K562 (cell line): ENCODE results near the gene IRF2BP1. TPM values are rescaled to one million over a fixed set of nuclear protein-coding genes. Genes with fewer than 3 reads are reported as not detected.
A peak's percentile ranks its signal among the peaks of the same experiment; 100 is the strongest.

Experiments used
- BCOR ChIP-seq: fragments of 450-650 bp; IDR thresholded peaks from 2 replicates; pipeline ENCODE4 v1.6.1; 2016
- BRCA1 ChIP-seq, 2 experiments: fragments of 450-650 bp in 1 of 2; sonication (generic) in 1 of 2; formaldehyde crosslinking in 1 of 2; IDR thresholded peaks; 2 replicates each; pipeline versions ENCODE4 v1.5.0 to v1.6.1; 2017 to 2020; ENCODE audit warnings: mild to moderate bottlenecking in 1 of 2, missing genetic modification reagents in 1 of 2
- BRF1 ChIP-seq: IDR thresholded peaks from 3 replicates; pipeline ENCODE4 v1.6.1; 2011; ENCODE audit warnings: borderline replicate concordance, mild to moderate bottlenecking; ENCODE audit not compliant: insufficient read length; ENCODE audit errors: extremely low read depth
- DACH1 ChIP-seq: fragments of 450-650 bp; IDR thresholded peaks from 2 replicates; pipeline ENCODE4 v1.6.1; 2018; ENCODE audit not compliant: partially characterized antibody
- ETV1 ChIP-seq: fragments of 450-650 bp; conservative IDR thresholded peaks from 2 replicates; pipeline ENCODE4 v1.6.1; 2016; ENCODE audit warnings: missing genetic modification characterization, control low read depth, low read depth, missing compliant biosample characterization
- GTF2A2 ChIP-seq: IDR thresholded peaks from 2 replicates; pipeline ENCODE4 v1.6.1; 2016; ENCODE audit warnings: mild to moderate bottlenecking, missing genetic modification characterization, missing compliant biosample characterization
- JUNB ChIP-seq: fragments of 450-650 bp; formaldehyde crosslinking; conservative IDR thresholded peaks from 2 replicates; pipeline ENCODE4 v1.4.0; 2020; ENCODE audit warnings: mild to moderate bottlenecking
- KAT8 ChIP-seq: fragments of 450-650 bp; IDR thresholded peaks from 2 replicates; pipeline ENCODE4 v1.6.1; 2016; ENCODE audit warnings: low read depth, mild to moderate bottlenecking
- LARP7 ChIP-seq: fragments of 450-650 bp; IDR thresholded peaks from 2 replicates; pipeline ENCODE4 v1.6.1; 2016
- NFE2L1 ChIP-seq: fragments of 450-650 bp; IDR thresholded peaks from 2 replicates; pipeline ENCODE4 v1.6.1; 2016; ENCODE audit warnings: missing genetic modification characterization, low read depth, mild to moderate bottlenecking, missing compliant biosample characterization, moderate library complexity, borderline replicate concordance
- NFRKB ChIP-seq: fragments of 450-650 bp; IDR thresholded peaks from 2 replicates; pipeline ENCODE4 v1.6.1; 2016; ENCODE audit warnings: low read depth
- NR3C1 ChIP-seq: sonication (generic); formaldehyde crosslinking; IDR thresholded peaks from 2 replicates; pipeline ENCODE4 v1.8.1; 2022; ENCODE audit warnings: missing genetic modification reagents
- PTBP1 ChIP-seq: fragments of 200-400 bp; formaldehyde crosslinking; IDR thresholded peaks from 2 replicates; pipeline ENCODE4 v1.6.1; 2017; ENCODE audit warnings: low read depth, low read length
- RAD21 ChIP-seq, 2 experiments: fragments of 250-450 bp in 1 of 2; fragments of 450-650 bp in 1 of 2; sonication (Bioruptor Pico) in 1 of 2; formaldehyde crosslinking in 1 of 2; IDR thresholded peaks in 1 of 2; conservative IDR thresholded peaks in 1 of 2; 2 replicates each; pipeline versions ENCODE4 v1.4.0 to v1.8.0; 2020 to 2022; ENCODE audit warnings: mild to moderate bottlenecking in 2 of 2, moderate library complexity in 1 of 2
- RBM17 ChIP-seq: fragments of 200-400 bp; formaldehyde crosslinking; IDR thresholded peaks from 2 replicates; pipeline ENCODE4 v1.6.1; 2017; ENCODE audit warnings: low read depth, mild to moderate bottlenecking, low read length, borderline replicate concordance
- TRIM24 ChIP-seq, 2 experiments: fragments of 450-650 bp; IDR thresholded peaks; 2 replicates each; pipeline ENCODE4 v1.6.1; 2016
- XRCC4 ChIP-seq: IDR thresholded peaks from one replicate; pipeline ENCODE4 v1.6.1; 2011; ENCODE audit not compliant: insufficient read depth, insufficient read length; ENCODE audit errors: extremely low read depth
- ZFX ChIP-seq: sonication (generic); formaldehyde crosslinking; IDR thresholded peaks from 2 replicates; pipeline ENCODE4 v1.8.0; 2022; ENCODE audit warnings: mild to moderate bottlenecking, missing genetic modification reagents, moderate library complexity
- ZNF551 ChIP-seq: fragments of 250-450 bp; sonication (Bioruptor Pico); IDR thresholded peaks from 2 replicates; pipeline ENCODE4 v1.5.0; 2021; ENCODE audit warnings: mild to moderate bottlenecking, moderate library complexity
- polyA plus RNA-seq, 8 experiments: library from polyadenylated mRNA; depleted of rRNA in 4 of 8; stranded (reverse) in 5 of 8; unstranded in 3 of 8; fragments of >200 nt; fragmentation: Nextera tagmentation in 2 of 8; fragmentation: Illumina TruSeq in 1 of 8; extraction: Ambion mirVana in 2 of 8; extraction: Trizol in 1 of 8; gene quantifications; 2 replicates each; pipeline versions ENCODE4 v1.2.1 to v1.2.3, GENCODE V29; 2011 to 2014; ENCODE audit warnings: inconsistent platforms in 1 of 8, missing spikeins in 1 of 8
- total RNA-seq, 7 experiments: library from RNA; depleted of rRNA in 6 of 7; stranded (reverse); fragments of >200 nt in 6 of 7; fragmentation: Illumina TruSeq in 2 of 7; extraction: Trizol in 2 of 7; gene quantifications; 2 replicates each; pipeline versions ENCODE4 v1.2.1 to v1.2.3, GENCODE V29; 2011 to 2021; ENCODE audit warnings: low replicate concordance in 1 of 7
- TF ChIP-seq, protein P1 (sequence below): IDR thresholded peaks from 2 replicates; pipeline ENCODE4 v1.6.1; 2012; ENCODE audit warnings: low read depth, low read length, improper control_type of control experiment, borderline replicate concordance
- TF ChIP-seq, protein P2 (sequence below): fragments of 450-650 bp; formaldehyde crosslinking; IDR thresholded peaks from 2 replicates; pipeline ENCODE4 v1.4.0; 2020; ENCODE audit warnings: mild to moderate bottlenecking, moderate library complexity
- TF ChIP-seq, protein P3 (sequence below): fragments of 250-450 bp; sonication (Bioruptor Pico); IDR thresholded peaks from 2 replicates; pipeline ENCODE4 v1.5.0; 2021

The IRF2BP1 gene
- total and polyA plus RNA-seq, 9 of the 15 experiments (the other 6 are each of a cell fraction or from before 2014, with no cell fraction given), result 0.61 to 35.9 (median 3.5) TPM

DNA sequence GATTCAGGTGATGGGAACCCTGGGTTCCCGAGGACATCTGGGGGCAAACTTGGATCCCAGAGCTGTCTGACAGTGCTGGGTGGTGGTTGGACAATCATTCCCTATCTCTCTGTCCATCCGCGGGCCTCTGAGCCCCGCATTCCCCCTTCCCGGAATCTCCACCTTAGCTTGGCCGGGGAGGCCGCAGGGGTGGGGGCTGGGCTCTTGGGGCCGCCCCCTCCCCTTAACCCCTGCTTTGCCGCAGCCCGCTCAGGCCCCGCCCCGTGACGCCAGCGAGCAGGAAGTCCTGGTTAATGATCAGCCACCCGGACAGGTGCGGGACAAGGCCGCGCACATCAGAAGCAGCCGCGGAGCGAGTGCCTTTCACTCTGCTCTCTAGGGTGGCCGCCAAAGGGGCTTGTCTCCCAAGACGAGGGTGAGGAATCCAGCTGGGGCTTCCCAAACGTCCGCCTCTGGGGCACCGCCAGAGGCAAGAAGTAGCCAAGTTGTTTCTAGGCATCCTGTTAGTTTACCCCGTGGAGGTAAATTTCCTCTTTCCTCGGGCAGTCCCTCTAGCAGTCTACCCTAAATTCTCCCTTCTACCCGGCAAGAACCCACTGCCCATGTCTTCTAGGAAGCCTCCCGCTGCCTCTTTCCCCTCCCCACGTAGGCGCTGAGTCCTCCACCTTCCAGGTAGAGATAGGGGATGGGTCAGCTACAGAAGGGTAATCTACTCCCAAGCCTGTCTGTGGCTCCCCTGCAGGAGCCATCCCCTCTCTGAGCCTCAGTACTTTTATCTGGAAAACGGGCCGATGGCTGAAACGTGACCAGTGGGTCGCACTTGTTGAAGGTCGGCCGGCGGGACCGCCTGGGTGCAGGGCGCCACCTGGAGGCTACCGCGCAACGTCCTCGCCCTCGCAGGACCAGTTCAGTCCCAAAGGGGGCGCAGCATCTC, 3.0 kb downstream of the IRF2BP1 start (continued):
- TF ChIP-seq, protein P1, sequence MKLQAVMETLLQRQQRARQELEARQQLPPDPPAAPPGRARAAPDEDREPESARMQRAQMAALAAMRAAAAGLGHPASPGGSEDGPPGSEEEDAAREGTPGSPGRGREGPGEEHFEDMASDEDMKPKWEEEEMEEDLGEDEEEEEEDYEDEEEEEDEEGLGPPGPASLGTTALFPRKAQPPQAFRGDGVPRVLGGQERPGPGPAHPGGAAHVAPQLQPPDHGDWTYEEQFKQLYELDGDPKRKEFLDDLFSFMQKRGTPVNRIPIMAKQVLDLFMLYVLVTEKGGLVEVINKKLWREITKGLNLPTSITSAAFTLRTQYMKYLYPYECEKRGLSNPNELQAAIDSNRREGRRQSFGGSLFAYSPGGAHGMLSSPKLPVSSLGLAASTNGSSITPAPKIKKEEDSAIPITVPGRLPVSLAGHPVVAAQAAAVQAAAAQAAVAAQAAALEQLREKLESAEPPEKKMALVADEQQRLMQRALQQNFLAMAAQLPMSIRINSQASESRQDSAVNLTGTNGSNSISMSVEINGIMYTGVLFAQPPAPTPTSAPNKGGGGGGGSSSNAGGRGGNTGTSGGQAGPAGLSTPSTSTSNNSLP, result no peak
- TF ChIP-seq, protein P2, sequence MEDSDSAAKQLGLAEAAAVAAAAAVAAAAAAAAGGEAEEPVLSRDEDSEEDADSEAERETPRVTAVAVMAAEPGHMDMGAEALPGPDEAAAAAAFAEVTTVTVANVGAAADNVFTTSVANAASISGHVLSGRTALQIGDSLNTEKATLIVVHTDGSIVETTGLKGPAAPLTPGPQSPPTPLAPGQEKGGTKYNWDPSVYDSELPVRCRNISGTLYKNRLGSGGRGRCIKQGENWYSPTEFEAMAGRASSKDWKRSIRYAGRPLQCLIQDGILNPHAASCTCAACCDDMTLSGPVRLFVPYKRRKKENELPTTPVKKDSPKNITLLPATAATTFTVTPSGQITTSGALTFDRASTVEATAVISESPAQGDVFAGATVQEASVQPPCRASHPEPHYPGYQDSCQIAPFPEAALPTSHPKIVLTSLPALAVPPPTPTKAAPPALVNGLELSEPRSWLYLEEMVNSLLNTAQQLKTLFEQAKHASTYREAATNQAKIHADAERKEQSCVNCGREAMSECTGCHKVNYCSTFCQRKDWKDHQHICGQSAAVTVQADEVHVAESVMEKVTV (CRISPR knock-in tag), result peak; percentile 91
- TF ChIP-seq NFRKB (no peak), LARP7 (no peak), RBM17 (no peak), BRF1 (no peak), KAT8 (no peak), BCOR (peak; percentile 99), BRCA1 (IDR thresholded peaks at IDR 0.05) (no peak), BRCA1 (CRISPR knock-in tag; IDR thresholded peaks at IDR 0.05) (no peak), NR3C1 (CRISPR knock-in tag) (no peak), ETV1 (peak; percentile 41; the same call in 1 of the 2 replicates), XRCC4 (no peak), PTBP1 (peak; percentile 97), NFE2L1 (no peak), GTF2A2 (no peak), ZFX (CRISPR knock-in tag) (peak; percentile 87), ZNF551 (no peak), RAD21 (CRISPR knock-in tag; conservative IDR thresholded peaks at IDR 0.05 in 1 of 2, IDR thresholded peaks at IDR 0.05 in 1 of 2) (peak; percentile 93 to 99), TRIM24 (IDR thresholded peaks at IDR 0.05) (no peak), JUNB (no peak), DACH1 (peak; percentile 70)
- TF ChIP-seq, protein P3, sequence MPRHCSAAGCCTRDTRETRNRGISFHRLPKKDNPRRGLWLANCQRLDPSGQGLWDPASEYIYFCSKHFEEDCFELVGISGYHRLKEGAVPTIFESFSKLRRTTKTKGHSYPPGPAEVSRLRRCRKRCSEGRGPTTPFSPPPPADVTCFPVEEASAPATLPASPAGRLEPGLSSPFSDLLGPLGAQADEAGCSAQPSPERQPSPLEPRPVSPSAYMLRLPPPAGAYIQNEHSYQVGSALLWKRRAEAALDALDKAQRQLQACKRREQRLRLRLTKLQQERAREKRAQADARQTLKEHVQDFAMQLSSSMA (CRISPR knock-in tag), result no peak
